GM21515 (cell line): Measurements from ENCODE around the gene TSPEAR.
"Not testable (repeated sequence)": the region's sequence is repeated elsewhere in the genome, so short reads cannot be mapped to it uniquely, and the experiment has no call there.

Experiments used
- ATAC-seq: cut with Tn5 transposase; IDR thresholded peaks from one replicate; pipeline ENCODE4 v1.9.1; 2021; ENCODE audit not compliant: unreplicated experiment

The TSPEAR gene

GRCh38 chr21:44593598-44594405 lies 117.6 kb downstream of the TSPEAR start:
- ATAC-seq = no peak

DNA sequence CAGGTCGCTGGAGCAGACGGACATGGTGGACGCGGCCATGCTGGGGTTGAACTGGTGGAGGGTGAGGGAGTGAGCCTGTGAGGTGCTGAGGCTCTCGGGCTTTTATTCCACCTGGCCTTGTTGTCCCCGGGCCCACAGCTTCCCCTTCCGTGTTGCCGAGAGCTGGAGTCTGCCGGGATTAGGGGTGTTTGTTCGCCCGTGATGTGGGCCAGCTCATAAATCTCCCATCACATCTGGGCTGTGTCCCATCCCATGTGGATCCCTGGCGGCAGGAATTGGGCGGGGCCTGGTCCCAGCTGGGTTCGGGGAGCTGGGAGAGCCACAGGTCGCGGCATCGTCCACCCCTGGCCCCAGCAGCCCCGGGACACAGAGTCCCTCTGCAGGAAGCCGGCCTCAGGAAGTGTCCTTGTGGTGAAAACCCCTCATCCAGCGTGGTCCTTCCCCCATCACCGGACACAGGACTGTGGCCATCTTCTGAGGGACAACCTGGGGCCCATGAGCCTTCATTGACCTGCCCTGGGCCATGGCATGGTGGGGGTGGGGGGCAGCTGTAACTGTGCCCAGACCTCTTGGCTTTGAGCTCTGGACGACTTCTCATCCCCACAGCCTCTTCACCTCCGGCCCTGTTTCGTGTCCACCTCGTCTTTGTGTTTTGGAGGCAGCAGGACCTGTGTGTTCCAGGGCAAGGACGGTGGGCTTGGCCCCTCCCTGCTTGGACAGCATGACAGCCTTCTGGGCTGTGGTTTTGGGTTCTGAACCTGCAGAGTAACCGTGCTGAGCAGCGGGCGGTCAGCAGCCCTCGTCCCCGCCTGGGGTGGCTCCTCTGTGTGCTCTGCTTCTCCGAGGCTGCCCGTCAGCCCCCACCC lies 118.7 kb downstream of the TSPEAR start, which contains the start of gene KRTAP10-6:
Gene KRTAP10-6, minus strand, starts transcription at position 60 of the 866 bp plus-strand sequence. Its CDS starts 21 bp downstream, at position 39.
- no peak for ATAC-seq

GRCh38 chr21:44591801-44592130 lies 119.6 kb downstream of the TSPEAR start:
- not testable (repeated sequence) for ATAC-seq

GRCh38 chr21:44590897-44591800 lies 120.2 kb downstream of the TSPEAR start:
- not testable (repeated sequence) for ATAC-seq

DNA sequence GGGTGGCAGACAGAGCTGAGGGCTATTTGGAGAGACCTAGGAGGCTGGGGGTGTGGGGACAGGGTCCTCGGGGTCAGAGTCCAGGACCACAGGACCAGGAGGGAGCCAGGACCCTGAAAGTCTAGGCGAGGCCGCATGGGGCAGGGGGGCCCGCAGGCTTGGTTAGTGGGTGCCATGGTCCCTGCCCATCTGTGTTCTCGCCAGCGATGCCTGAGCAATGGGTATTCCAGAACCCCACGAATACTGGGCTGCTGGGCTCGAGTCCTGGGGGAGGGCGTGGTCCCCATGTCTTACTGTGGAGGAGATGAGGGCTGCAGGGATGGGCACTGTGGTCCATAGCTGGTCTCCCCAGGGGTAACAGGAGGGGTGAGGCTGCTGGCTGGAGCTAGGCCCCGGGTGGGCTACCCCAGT lies 121.1 kb downstream of the TSPEAR start:
- no peak for ATAC-seq

DNA sequence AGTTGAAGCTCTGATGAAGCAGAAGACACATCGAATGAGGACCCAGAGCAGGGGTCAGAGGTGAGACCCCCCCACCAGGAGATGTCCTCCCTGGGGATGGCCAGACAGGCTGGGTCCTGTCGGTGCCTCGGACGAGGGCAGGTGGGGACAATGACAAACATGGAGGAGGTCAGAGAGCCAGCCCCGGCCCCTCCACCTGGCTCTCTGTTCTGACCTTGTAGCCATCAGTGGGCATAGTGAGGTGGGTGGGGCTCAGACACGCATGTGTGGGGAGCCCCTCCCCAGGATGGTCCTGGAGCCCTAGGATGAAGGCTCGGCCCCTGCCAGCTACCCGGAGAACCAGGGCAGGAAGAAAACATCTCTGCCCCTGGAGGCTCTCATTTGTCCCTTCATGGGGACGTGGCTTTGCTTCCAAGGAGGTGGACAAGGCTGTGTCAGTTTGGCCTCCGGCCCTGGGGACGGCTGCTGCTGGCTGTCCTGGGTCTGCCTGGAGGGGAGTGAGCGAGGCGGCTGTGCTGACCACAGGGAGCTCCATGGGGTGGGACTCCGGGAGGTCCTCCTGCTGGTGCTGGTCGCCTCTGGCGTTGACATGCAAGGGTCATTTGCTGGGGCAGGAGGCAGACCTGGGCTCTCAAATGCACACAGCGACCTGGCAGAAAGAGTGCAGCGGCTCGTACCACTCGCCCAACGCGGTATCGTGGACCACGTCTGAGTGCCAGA lies 121.6 kb downstream of the TSPEAR start:
- no peak for ATAC-seq

GRCh38 chr21:44589094-44589493 lies 122.3 kb downstream of the TSPEAR start:
- ATAC-seq = no peak

GRCh38 chr21:44585892-44586291 lies 125.5 kb downstream of the TSPEAR start:
- no peak for ATAC-seq

GRCh38 chr21:44583800-44584147 lies 127.6 kb downstream of the TSPEAR start:
- no peak for ATAC-seq

GRCh38 chr21:44583089-44583799 lies 128.1 kb downstream of the TSPEAR start:
- no peak for ATAC-seq

- ATAC-seq = no peak
Observed at GRCh38 chr21:44582055-44582454, 129.3 kb downstream of the TSPEAR start.

- no peak for ATAC-seq
Observed at GRCh38 chr21:44581158-44581557, 130.2 kb downstream of the TSPEAR start.

- ATAC-seq = not testable (repeated sequence)
Observed at GRCh38 chr21:44580231-44580821, 131.0 kb downstream of the TSPEAR start, which contains the start of gene KRTAP10-5. Gene KRTAP10-5, minus strand, starts transcription at chr21:44580604. Its CDS starts 26 bp downstream, at chr21:44580578.

- no peak for ATAC-seq
Observed at GRCh38 chr21:44579833-44580144, 131.6 kb downstream of the TSPEAR start.

GRCh38 chr21:44579056-44579832 lies 132.1 kb downstream of the TSPEAR start:
- no peak for ATAC-seq

DNA sequence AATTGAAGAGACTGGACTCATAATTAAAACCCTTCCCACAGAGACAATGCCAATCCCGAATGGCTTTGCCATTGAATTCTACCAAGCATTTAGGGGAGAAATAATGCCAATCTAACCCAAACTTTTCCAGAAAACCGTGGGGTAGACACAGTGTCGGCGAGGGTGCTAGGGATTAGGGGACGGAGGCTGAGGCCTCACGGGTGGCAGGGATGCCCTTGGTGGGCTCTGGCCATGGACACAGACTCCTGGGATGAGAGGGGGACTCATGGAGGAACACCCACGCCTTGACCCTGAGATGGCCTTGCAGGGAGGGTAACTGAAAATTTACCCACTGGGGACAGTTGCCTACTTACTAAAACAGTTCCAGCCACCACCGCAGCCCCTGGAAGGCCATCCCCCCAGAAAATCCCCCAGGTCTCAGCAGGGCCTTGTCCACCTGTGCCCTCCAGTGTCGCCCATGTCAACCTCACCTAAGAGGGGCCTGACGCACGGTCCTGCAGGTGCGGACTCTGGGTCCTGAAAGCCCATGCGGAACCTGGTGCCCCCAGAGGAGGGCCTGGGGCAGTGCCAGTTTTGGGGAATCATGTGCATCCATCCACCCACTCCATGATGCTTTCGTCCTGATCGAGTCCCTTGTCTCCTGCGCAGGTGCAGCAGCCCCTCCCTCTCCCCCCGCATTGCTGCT lies 132.9 kb downstream of the TSPEAR start:
- no peak for ATAC-seq

- ATAC-seq = no peak
Observed at GRCh38 chr21:44576025-44576420, 135.3 kb downstream of the TSPEAR start.
